Bronchial epithelial cell (primary cell): Measurements from ENCODE around the gene CMTM1. TPM values are rescaled to one million over a fixed set of nuclear protein-coding genes. Genes with fewer than 3 reads are reported as not detected.
A peak's percentile ranks its signal among the peaks of the same experiment; 100 is the strongest.

Experiments
- DNase-seq: peaks from one replicate; pipeline ENCODE4 v3.0.0-alpha.2; 2010; ENCODE audit warnings: low read depth
- FAIRE-seq: peaks from 2 replicates; lab custom pipeline; 2011; peaks lifted over from hg19 to GRCh38; lab: Jason Lieb, UNC
- H3K27me3 ChIP-seq: 2 replicates; pipeline ENCODE4 v1.5.1; 2011; ENCODE audit warnings: low read length; ENCODE audit not compliant: control insufficient read depth, insufficient read depth
- H3K36me3 ChIP-seq: 2 replicates; pipeline ENCODE4 v1.5.1; 2011; ENCODE audit warnings: low read length; ENCODE audit not compliant: control insufficient read depth, insufficient read depth
- H3K4me3 ChIP-seq: 2 replicates; pipeline ENCODE4 v1.5.1; 2011; ENCODE audit warnings: mild to moderate bottlenecking, low read depth, low read length, control low read depth
- total RNA-seq: library from RNA; depleted of rRNA; stranded (reverse); fragments of >200 nt; gene quantifications from 2 replicates; pipeline ENCODE4 v1.2.1, GENCODE V29; 2014
- TF ChIP-seq, protein P1 (sequence below): IDR thresholded peaks from 2 replicates; pipeline ENCODE4 v1.5.1; 2011; ENCODE audit warnings: mild to moderate bottlenecking, moderate library complexity, low read length, control low read depth, inconsistent platforms; ENCODE audit not compliant: insufficient read depth, severe bottlenecking

CMTM1 gene
- total RNA-seq, 1 donor from 2014 or later = 0.26 TPM

DNA sequence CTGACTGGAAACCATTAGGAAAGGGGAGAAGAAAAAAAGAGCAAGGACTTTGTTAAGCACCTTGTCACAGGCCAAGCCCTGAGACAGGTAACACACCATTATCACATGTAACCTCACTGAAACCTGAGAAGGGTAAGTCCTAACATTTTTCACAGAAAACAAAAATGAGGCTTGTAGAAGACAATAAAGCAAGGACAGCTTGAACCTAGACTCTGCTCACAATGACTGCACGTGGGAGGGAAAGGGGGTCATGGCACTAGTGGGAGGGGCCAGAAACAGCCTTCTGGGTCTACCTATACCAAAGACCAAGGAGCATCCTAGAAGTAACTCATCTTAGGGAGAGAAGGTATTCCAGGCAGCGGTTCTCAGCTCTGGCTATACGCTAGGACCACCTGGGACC is 23.8 kb upstream of the CMTM1 start:
- no peak overlapping the region for H3K4me3 ChIP-seq
- FAIRE-seq (no peak), DNase-seq (no peak)
- TF ChIP-seq, protein P1, sequence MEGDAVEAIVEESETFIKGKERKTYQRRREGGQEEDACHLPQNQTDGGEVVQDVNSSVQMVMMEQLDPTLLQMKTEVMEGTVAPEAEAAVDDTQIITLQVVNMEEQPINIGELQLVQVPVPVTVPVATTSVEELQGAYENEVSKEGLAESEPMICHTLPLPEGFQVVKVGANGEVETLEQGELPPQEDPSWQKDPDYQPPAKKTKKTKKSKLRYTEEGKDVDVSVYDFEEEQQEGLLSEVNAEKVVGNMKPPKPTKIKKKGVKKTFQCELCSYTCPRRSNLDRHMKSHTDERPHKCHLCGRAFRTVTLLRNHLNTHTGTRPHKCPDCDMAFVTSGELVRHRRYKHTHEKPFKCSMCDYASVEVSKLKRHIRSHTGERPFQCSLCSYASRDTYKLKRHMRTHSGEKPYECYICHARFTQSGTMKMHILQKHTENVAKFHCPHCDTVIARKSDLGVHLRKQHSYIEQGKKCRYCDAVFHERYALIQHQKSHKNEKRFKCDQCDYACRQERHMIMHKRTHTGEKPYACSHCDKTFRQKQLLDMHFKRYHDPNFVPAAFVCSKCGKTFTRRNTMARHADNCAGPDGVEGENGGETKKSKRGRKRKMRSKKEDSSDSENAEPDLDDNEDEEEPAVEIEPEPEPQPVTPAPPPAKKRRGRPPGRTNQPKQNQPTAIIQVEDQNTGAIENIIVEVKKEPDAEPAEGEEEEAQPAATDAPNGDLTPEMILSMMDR = no peak
- no peaks in the 10 kb centered on the region for H3K27me3 ChIP-seq
- peaks cover 2% of the 10 kb centered on the region for H3K36me3 ChIP-seq

DNA sequence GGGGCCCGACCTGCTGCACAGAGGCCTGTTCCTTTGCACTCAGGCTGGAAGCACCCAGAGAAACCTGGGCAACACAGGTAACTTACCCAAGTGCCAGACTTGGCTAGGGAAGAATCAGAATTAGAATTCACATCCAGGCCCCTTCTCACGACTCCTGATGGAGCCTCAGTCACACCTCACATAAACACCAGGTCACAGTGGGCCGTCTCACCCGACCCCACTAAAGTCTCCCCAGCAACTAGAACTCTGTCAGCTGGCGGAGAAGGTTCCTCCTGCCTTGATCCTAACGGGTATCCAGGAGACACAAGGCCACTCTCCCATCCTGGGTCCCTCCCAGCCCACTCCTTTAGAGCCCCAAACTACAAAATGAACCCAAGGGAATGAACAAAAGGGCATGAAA is 22.7 kb upstream of the CMTM1 start:
- Histone ChIP-seq H3K36me3 (peaks cover 2% of the 10 kb centered on the region), H3K27me3 (no peaks in the 10 kb centered on the region), H3K4me3 (no peak overlapping the region)
- FAIRE-seq = no peak
- TF ChIP-seq, protein P1 = no peak
- DNase-seq = no peak

DNA sequence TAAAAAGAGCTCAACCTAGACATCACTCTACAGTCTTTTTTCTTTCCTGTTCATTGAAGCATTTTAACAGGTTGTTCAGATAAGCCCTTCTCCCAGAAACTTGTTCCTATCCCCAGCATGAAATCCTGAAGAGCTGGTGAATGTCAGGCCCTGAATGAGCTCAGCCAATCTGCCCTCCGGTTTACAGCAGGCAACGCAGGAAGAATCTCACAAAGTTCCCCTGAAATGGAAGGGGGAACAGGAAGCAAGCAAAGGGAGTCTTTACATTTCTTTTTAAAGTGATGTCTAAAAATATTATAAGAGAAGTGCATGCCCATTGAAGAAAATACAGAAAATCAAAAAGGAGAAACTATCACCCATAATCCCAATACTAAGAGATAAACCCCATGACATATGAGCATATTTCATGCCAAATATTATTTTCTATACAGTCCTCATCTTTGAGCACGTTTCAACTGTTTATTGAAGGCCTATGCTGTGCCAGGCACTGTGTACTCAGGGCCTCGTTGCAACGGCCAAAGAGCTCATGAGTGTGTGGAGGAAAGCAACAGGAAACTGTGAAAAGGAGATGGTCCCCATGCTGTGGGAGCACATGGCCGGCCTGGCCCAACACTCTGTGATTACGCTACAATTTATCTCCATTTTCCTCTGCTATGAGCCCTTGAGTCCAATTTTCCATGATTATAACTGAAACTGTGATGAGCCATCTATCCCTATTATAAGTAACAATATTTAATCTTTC is 22.1 kb upstream of the CMTM1 start:
- peaks cover 2% of the 10 kb centered on the region for H3K36me3 ChIP-seq
- no peak for FAIRE-seq

DNA sequence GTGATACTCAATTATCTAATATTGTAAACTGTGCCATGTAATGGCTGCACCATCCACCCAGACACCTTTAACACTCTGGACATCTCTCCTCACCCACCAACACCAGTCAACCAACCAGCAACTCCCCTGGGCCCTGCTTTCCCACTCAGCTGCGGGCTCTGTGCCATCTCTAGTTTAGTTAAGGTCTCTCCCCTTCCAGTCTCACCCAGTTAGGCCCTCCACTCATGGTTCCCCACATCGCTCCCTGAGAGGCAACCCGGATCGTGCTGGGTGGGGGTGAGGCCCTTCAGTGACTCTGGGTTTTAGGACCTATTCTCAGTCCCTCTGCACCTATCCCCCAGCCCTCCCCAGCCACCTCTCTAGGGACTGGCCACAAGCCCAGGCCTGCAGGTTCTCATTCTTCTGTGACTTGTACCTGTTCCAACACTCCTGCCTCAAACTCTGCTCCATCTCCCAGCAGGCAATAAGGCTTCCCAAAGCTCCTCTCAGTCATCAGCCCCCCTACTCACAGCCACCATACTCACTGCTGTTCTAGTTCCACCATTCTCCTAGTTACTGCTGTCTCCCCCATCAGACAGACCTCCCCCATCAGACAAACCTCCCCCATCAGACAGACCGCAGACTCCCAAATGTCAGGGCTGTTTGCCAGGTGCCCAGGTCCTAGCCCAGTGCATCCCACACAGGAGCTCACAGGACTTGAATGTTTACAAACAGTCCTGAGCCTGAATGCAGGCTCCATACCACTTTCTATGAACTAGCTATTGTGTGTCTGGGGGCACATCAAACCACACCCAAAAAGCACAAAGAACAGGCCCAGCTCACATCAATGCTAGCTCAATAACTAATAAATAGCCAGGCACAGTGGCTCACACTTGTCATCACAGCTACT is 18.9 kb upstream of the CMTM1 start:
- no peak overlapping the region for H3K4me3 ChIP-seq
- H3K36me3 ChIP-seq = no peaks in the 10 kb centered on the region
- peak; percentile 70 for FAIRE-seq
- DNase-seq = no peak
- TF ChIP-seq, protein P1 = no peak
- no peaks in the 10 kb centered on the region for H3K27me3 ChIP-seq

More for the DNA sequence above, 22.1 kb upstream of the CMTM1 start:
- TF ChIP-seq, protein P1 = no peak
- Histone ChIP-seq H3K27me3 (no peaks in the 10 kb centered on the region), H3K4me3 (no peak overlapping the region)
- DNase-seq = no peak

DNA sequence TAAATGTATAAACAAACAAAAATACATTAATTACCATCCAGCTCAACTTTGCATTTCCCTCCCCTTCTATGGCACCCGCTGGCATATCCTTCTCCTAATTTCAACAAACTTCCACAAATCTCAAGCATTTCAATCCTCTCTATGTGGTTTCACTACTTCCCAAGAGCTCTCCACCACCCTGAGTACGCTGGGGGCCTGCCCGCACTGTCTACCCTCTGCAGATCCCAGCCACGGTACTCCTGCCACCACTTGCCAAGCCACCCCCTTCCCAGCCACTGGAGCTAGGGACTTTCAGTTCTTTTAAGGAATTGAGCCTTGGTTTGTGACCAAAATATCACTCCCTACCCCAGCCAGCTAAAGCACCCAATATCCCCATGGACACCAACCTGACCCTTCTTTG is 18.2 kb upstream of the CMTM1 start:
- H3K4me3 ChIP-seq = no peak overlapping the region
- DNase-seq (no peak), FAIRE-seq (no peak)
- no peaks in the 10 kb centered on the region for H3K27me3 ChIP-seq
- TF ChIP-seq, protein P1 = no peak
- H3K36me3 ChIP-seq = no peaks in the 10 kb centered on the region
